Small intestine (tissue), 7 donors: ENCODE results near the gene CABP4. TPM values are rescaled to one million over a fixed set of nuclear protein-coding genes. Genes with fewer than 3 reads are reported as not detected.

Experiments
- DNase-seq, 2 donors: peaks; one replicate each; pipeline versions ENCODE4 v3.0.0 to v3.0.0-alpha.2; 2013
- FAIRE-seq: peaks from 2 replicates; lab custom pipeline; 2012; peaks lifted over from hg19 to GRCh38; lab: Jason Lieb, UNC
- H3K27ac ChIP-seq, 3 donors: one replicate each; pipeline ENCODE4 v1.5.1; 2013; ENCODE audit warnings: low read length in 2 of 3, mild to moderate bottlenecking in 2 of 3, control low read depth in 1 of 3, inconsistent platforms in 1 of 3, low read depth in 1 of 3, moderate library complexity in 1 of 3
- H3K27me3 ChIP-seq, 3 donors: one replicate each; pipeline ENCODE4 v1.6.1; 2013; ENCODE audit warnings: low read length in 3 of 3, inconsistent platforms in 1 of 3; ENCODE audit not compliant: control insufficient read depth in 3 of 3, insufficient read depth in 3 of 3
- H3K36me3 ChIP-seq, 3 donors: one replicate each; pipeline ENCODE4 v1.6.1; 2013; ENCODE audit warnings: low read length in 3 of 3, inconsistent platforms in 1 of 3, low read depth in 1 of 3, mild to moderate bottlenecking in 1 of 3, moderate library complexity in 1 of 3; ENCODE audit not compliant: control insufficient read depth in 3 of 3, insufficient read depth in 2 of 3
- H3K4me1 ChIP-seq, 3 donors: one replicate each; pipeline ENCODE4 v1.6.1; 2013; ENCODE audit warnings: low read length in 2 of 3, inconsistent platforms in 1 of 3, low read depth in 1 of 3, mild to moderate bottlenecking in 1 of 3, moderate library complexity in 1 of 3; ENCODE audit not compliant: control insufficient read depth in 3 of 3, insufficient read depth in 2 of 3
- H3K4me3 ChIP-seq, 3 donors: one replicate each; pipeline ENCODE4 v1.5.1; 2013; ENCODE audit warnings: low read length in 3 of 3, control low read depth in 1 of 3, inconsistent platforms in 1 of 3, low read depth in 1 of 3, mild to moderate bottlenecking in 1 of 3, moderate library complexity in 1 of 3
- H3K9me3 ChIP-seq, 2 donors: one replicate each; pipeline ENCODE4 v1.6.1; 2013; ENCODE audit warnings: low read depth in 1 of 2, low read length in 1 of 2; ENCODE audit not compliant: control insufficient read depth in 2 of 2, insufficient read depth in 1 of 2
- WGBS, 3 donors: extraction: QIAGEN DNeasy Blood & Tissue Kit; methylation state at CpG; one replicate each; pipeline ENCODE4 v1.1.7; 2013; 5-methylcytosine and 5-hydroxymethylcytosine counted together
- polyA plus RNA-seq, 4 donors: library from polyadenylated mRNA; stranded (reverse) in 3 of 4; unstranded in 1 of 4; fragments of 200-250 nt in 3 of 4; fragments of 120-200 nt in 1 of 4; gene quantifications; one replicate each; pipeline versions ENCODE4 v1.2.1 to v1.2.3, GENCODE V29; 2013
- donor health status: healthy with polysubstance abuse.
- donor health status: control.
- donor health status: control.
- donor health status: Bipolar disorder and iron deficiency.
- donor health status: healthy.

CABP4 gene
- polyA plus RNA-seq, 4 donors = 0.27 to 1.1 (median 0.41) TPM; not detected in 1

GRCh38 chr11:67442504-67443404 is 12.4 kb upstream of the CABP4 start:
- peaks cover 0 to 14% (median 5%) of the 10 kb centered on the region in 3 donors for H3K4me1 ChIP-seq
- peak overlapping the region; percentile 66 to 87 (median 74) for H3K27ac ChIP-seq
- no peak for FAIRE-seq
- H3K4me3 ChIP-seq = peak overlapping the region; percentile 64 to 98 (median 66)
- DNase-seq = no peak
- no peaks in the 10 kb centered on the region for H3K27me3 ChIP-seq
- no peaks in the 10 kb centered on the region for H3K9me3 ChIP-seq
- peaks cover 0 to 50% (median 0%) of the 10 kb centered on the region in 3 donors for H3K36me3 ChIP-seq
- WGBS, 3 donors = 32 to 38% (median 37%) methylated on average over 35 to 45 of the region's 45 CpGs

GRCh38 chr11:67445515-67445914 is 9.6 kb upstream of the CABP4 start:
- H3K9me3 ChIP-seq = no peaks in the 10 kb centered on the region
- peaks cover 0 to 14% (median 2%) of the 10 kb centered on the region in 3 donors for H3K4me1 ChIP-seq
- H3K4me3 ChIP-seq = no peak overlapping the region
- peaks cover 0 to 23% (median 0%) of the 10 kb centered on the region in 3 donors for H3K36me3 ChIP-seq
- FAIRE-seq = no peak
- no peaks in the 10 kb centered on the region for H3K27me3 ChIP-seq
- H3K27ac ChIP-seq = peak overlapping the region in 2 of 3 donors; percentile 14 to 41
- WGBS, 3 donors = 82 to 87% (median 83%) methylated on average over 4 to 5 of the region's 5 CpGs
- DNase-seq = no peak

DNA sequence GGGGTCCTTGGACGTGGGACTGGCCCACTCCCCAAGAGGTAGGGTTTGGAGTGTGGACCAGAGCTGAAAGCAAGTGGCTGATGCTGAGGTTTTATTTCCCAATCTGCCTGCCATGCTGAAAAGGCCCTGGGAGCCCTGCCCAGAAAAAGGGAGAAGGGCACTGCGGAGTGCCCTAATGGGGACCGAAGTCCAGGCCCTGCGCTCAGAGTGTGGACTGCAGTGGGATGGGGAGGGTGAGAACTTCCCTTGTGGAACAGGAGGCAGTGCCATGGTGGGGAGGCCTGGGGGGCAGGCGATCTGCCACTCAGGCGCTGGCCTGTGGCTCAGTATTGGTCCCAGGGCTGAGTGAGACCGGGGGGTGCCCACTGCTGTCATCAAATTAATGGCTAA is 6.9 kb upstream of the CABP4 start:
- DNase-seq = peak in 1 of 2 donors; percentile 69
- Histone ChIP-seq H3K9me3 (no peaks in the 10 kb centered on the region), H3K4me3 (no peak overlapping the region), H3K27me3 (no peaks in the 10 kb centered on the region), H3K4me1 (peaks cover 0 to 5% (median 2%) of the 10 kb centered on the region in 3 donors), H3K36me3 (peaks cover 0 to 2% (median 0%) of the 10 kb centered on the region in 3 donors), H3K27ac (no peak overlapping the region)
- WGBS, 3 donors = 36 to 83% (median 55%) methylated on average over 7 of the region's 7 CpGs
- FAIRE-seq = no peak

- peak overlapping the region in 1 of 3 donors; percentile 1 for H3K27ac ChIP-seq
Observed at GRCh38 chr11:67449116-67449844, 5.9 kb upstream of the CABP4 start.

DNA sequence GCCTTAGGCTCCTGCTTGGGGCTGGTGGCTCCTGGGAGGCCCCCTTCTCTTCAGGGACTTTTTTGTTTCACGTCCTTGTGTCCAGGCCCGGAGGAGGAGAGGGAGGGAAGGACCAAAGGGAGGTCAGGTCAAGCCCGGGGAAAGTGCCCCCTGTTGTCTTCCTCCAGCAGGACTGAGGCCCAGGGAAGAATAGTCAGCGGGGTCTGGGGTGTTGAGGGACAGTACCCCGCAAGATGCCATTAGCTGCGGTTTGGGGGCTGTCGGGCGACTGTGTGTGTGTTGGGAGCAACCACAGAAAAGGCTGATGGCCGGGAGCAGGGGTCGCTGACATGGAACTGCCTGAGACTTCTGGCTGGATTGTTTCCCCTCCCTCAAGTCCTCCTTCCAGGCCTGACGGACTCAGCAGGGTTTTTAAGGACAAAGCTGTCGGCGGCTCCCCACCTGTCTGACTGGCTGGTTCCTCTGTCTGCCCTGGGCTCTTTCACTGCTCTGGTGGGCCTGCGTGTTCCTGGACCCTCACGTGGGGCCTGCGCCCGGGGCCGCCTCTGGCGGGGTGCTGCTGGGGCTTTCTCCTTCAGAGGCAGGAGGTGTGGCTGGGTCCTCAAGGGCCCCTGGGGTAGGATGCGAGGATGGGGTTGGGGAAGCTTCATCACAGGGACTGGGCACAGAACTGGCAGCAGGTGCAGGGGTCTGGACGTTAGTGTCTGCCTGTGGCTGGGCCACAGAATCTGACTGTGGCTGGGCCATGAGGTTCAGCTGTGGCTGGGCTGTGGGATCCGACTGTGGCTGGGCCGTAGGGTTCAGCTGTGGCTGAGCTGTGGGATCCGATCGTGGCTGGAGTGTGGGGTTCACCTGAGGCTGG is 4.1 kb upstream of the CABP4 start:
- Histone ChIP-seq H3K27ac (no peak overlapping the region), H3K27me3 (no peaks in the 10 kb centered on the region), H3K9me3 (no peaks in the 10 kb centered on the region), H3K4me1 (no peaks in the 10 kb centered on the region), H3K4me3 (no peak overlapping the region), H3K36me3 (no peaks in the 10 kb centered on the region)
- FAIRE-seq (no peak), DNase-seq (no peak)
- WGBS, 3 donors = 89 to 95% (median 90%) methylated on average over 25 of the region's 25 CpGs

More at GRCh38 chr11:67449116-67449844, 5.9 kb upstream of the CABP4 start:
- H3K4me1 ChIP-seq = peaks cover 0 to 4% (median 2%) of the 10 kb centered on the region in 3 donors
- no peaks in the 10 kb centered on the region for H3K27me3 ChIP-seq
- DNase-seq (no peak), FAIRE-seq (no peak)
- 45 to 58% (median 49%) methylated on average over 9 of the region's 9 CpGs for WGBS, 3 donors
- peaks cover 0 to 2% (median 0%) of the 10 kb centered on the region in 3 donors for H3K36me3 ChIP-seq
- no peaks in the 10 kb centered on the region for H3K9me3 ChIP-seq
- H3K4me3 ChIP-seq = no peak overlapping the region

GRCh38 chr11:67451658-67451976 is 3.5 kb upstream of the CABP4 start:
- Histone ChIP-seq H3K27ac (no peak overlapping the region), H3K4me3 (no peak overlapping the region), H3K9me3 (no peaks in the 10 kb centered on the region), H3K27me3 (peaks cover 0 to 3% (median 0%) of the 10 kb centered on the region in 3 donors), H3K36me3 (no peaks in the 10 kb centered on the region), H3K4me1 (no peaks in the 10 kb centered on the region)
- DNase-seq (no peak), FAIRE-seq (no peak)
- WGBS, 3 donors = 90 to 94% (median 92%) methylated on average over 14 of the region's 14 CpGs

DNA sequence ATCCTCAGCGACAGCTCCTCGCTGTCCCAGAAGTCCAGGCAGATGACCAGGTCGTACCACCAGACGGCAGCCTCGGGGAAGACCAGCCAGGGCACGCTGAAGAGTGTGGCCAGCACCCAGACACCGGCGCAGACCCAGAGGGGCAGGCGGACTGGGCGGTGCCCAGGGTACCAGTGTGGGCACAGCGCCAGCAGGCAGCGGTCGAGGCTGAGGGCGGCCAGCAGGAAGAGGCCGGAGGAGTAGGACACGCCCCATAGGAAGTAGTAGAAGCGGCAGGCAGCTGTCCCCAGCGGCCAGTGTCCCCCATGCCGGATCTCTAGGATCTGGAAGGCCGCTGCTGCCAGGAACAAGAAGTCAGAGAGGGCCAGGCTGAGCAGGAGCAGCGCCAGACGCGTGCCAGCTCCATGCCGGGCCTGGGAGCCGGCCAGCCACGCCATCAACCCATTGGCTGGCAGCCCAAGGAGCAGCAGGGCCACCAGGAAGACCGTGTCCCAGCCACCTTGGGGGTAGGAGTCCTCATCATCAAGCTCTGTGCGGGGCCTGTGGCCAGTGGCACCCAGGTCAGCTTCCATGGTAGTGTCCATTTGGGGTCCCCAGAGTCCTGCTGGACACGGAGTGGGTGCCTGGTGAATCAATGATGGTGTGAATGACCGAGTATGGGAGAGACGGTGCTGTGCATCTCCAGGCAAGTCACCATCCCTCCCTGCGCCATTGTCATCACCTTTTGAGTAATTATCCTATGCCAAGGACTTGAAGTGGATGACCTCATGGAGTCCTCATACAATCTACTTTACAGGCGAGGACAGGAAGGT is 2.8 kb upstream of the CABP4 start, which contains the start of gene GPR152:
Gene GPR152 (minus strand): TSS at position 589 of the 812 bp plus-strand sequence. CDS start 5 bp downstream, at position 584.
- no peak within 1 kb of the TSS for H3K27ac ChIP-seq
- no peaks in the 10 kb centered on the region for H3K4me1 ChIP-seq
- H3K36me3 ChIP-seq = no peaks in the 10 kb centered on the region
- H3K27me3 ChIP-seq = peaks cover 0 to 3% (median 0%) of the 10 kb centered on the region in 3 donors
- H3K4me3 ChIP-seq = no peak within 1 kb of the TSS
- no peaks in the 10 kb centered on the region for H3K9me3 ChIP-seq
- 82 to 84% (median 83%) methylated on average over 33 of the region's 33 CpGs for WGBS, 3 donors
- FAIRE-seq = no peak
- DNase-seq = no peak
